GM13977 (cell line): ENCODE results near the gene UBL7.

Experiments used
- DNase-seq: peaks from one replicate; pipeline ENCODE4 v3.0.0; 2012; ENCODE audit warnings: low spot score
- in situ Hi-C: fragments of 300-500 bp; cut with MboI; formaldehyde crosslinking; loops from one replicate; pipeline ENCODE4 v1.12.0; 2022; ENCODE audit warnings: low sequenced_read_pairs, low pct_unique_long_range_greater_than_20kb, mixed read lengths, inconsistent platforms; ENCODE audit not compliant: unreplicated experiment
- TF ChIP-seq, protein P1 (sequence below): IDR thresholded peaks from 2 replicates; pipeline ENCODE4 v1.5.1; 2012; ENCODE audit warnings: mild to moderate bottlenecking, control low read depth; ENCODE audit not compliant: insufficient read depth; ENCODE audit errors: extremely low read depth, missing control alignments

Gene UBL7, protein sequence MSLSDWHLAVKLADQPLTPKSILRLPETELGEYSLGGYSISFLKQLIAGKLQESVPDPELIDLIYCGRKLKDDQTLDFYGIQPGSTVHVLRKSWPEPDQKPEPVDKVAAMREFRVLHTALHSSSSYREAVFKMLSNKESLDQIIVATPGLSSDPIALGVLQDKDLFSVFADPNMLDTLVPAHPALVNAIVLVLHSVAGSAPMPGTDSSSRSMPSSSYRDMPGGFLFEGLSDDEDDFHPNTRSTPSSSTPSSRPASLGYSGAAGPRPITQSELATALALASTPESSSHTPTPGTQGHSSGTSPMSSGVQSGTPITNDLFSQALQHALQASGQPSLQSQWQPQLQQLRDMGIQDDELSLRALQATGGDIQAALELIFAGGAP

DNA sequence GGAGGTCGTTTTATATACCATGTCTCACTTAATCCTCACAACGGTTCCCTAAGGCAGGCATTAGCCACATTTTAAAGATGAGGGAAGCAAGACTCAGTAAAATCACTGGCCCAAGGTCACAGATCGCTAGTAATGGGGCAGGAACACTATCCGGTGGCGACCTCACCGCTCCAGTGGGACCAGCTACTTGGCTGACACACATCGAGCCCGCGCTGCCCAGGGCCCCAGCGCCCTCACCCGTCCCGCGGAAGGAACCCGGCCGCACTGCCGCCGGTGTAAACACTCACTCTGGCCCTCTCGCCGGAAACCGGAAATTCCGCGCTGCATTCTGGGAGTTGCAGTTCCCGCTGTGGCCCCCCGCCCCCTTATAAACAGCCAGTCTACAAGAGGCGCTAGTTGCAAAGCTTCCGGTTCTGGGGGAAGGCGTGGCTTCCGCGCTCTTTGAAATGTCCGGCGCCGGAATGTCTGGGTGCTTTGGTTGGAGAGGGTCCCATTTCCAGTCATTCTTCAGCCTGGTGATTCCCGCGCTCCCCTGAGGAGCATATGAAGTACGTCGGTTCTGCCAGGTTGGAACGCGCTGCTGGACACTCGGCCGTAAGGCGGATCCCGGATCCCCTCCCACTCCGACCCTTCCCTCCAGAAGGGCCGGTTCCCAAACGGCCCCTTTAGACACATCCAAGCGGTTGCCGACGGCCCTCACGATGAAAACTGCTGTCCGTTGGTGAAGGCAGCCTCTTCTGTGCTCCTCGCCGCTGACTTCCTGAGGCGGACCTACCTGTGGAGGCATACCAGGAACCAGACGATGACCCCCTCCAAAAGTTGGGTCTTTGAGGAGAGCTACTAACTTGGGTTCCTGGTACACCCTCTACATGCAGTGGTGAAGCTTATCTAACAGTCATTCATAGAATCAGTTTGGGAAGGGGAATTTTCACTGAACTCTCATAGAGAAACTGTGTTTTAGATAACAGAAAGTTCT is at the start of gene UBL7:
Gene UBL7, minus strand, starts transcription at position 290 of the 976 bp plus-strand sequence. CDS start 2,293 bp downstream, outside the sequence.
- peak; percentile 93 for DNase-seq
- TF ChIP-seq, protein P1, sequence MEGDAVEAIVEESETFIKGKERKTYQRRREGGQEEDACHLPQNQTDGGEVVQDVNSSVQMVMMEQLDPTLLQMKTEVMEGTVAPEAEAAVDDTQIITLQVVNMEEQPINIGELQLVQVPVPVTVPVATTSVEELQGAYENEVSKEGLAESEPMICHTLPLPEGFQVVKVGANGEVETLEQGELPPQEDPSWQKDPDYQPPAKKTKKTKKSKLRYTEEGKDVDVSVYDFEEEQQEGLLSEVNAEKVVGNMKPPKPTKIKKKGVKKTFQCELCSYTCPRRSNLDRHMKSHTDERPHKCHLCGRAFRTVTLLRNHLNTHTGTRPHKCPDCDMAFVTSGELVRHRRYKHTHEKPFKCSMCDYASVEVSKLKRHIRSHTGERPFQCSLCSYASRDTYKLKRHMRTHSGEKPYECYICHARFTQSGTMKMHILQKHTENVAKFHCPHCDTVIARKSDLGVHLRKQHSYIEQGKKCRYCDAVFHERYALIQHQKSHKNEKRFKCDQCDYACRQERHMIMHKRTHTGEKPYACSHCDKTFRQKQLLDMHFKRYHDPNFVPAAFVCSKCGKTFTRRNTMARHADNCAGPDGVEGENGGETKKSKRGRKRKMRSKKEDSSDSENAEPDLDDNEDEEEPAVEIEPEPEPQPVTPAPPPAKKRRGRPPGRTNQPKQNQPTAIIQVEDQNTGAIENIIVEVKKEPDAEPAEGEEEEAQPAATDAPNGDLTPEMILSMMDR = peak; percentile 49
- in situ Hi-C loops = no loop called here

DNA sequence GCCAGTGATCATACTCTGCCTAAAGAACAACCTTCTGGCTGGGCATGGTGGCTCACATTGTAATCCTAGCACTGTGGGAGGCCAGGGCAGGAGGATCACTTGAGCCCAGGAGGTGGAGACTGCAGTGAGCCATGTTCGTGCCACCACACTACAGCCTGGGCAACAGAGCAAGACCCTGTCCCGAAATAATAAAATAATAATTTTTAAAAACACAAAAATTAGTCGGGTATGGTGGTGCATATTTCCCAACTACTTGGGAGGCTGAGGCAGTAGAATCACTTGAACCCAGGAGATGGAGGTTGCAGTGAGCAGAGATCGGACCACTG is 45.5 kb upstream of the UBL7 start:
- TF ChIP-seq, protein P1 = no peak
- DNase-seq = no peak
- in situ Hi-C loops = no loop called here

DNA sequence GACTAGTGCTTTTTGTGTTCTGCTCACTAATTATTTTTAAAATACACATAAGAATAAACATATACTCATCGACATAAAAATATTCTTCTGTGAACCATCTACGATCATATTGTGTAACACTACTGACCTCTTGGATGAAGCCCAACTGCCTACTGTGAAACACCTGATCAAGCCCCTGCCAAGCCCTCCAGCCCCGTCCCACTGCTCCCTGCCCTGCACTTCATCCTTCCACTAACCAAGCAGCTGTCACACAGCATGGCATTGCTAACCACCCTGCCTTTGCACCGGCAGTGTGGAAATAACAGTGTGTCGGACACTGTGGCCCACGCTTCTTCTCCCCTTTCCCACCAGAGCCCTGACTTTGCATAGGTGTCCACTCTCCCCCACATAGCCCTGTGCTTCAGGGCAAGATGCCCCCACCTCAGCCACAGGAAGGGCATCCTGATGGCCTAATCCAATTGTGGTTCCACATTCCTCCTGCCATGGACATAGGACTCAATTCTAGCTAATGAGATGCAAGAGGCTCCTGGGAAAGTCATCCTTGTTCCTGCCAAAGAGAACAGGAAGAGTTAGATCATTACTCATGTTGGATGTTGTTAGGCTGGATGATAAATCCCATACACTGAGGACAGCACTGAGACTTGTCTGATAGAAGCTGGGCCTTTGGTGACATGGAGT is 45.0 kb upstream of the UBL7 start:
- DNase-seq = no peak
- TF ChIP-seq, protein P1 = no peak
- in situ Hi-C loops = no loop called here

DNA sequence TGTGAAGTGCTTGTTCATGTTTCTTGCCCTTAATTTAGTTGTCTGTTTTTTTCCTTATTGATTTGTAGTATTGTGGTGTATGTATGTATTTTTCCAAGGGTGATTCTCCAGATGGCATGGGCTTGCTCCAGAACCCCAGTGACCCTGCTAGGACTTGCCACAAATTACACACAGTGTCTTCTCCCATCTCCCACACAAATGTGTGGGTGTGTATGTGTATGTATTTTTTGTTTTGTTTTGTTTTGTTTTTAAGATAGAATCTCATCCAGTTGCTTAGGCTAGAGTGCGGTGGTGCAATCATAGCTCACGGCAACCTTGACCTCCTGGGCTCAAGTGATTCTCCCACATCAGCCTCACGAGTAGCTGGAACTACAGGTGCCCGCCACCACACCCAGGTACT is 43.9 kb upstream of the UBL7 start:
- DNase-seq = no peak
- in situ Hi-C loops = no loop called here
- TF ChIP-seq, protein P1 = no peak

DNA sequence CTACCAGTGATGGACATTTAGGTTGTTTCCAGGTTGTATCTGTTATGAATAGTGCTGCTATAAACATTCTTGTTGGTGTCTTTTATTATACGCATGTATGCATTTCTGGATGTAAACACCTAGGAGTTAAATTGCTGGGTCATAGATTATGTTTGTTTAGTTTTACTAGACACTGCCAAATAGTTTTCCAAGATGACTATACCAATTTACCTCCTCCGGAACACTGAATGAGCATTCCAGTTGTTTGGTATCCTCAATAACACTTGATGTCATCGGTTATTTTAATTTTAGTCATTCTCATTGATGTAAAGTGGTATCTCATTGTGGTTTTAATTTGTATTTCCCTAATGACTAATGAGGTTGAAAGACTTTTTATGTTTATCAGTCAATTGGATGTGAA is 43.5 kb upstream of the UBL7 start:
- TF ChIP-seq, protein P1 = no peak
- in situ Hi-C loops = no loop called here
- DNase-seq = no peak

DNA sequence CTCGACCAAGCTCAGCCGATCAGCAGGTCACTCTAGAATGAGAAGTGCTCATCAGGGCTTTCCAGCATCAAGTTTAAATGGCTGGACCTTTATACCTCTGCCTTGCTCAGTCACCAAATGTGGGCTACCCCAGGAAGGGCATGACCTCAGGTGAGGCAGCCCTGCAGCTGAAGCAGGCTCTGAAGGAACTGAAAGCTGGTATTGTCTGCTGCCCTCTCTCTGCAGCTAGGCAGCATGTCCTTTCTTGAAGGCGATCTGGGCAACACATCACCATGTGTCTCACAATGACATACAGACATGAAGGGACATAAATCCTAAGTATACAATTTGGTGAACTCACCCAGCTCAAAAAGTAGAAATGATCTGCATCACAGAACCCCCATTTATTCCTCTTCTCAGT is 41.3 kb upstream of the UBL7 start:
- DNase-seq = no peak
- in situ Hi-C loops = no loop called here
- TF ChIP-seq, protein P1 = no peak
